Stimulated activated CD8-positive, alpha-beta memory T cell treated with anti-CD3 and anti-CD28 coated beads, Interleukin-15, amount 100 ng/mL, for 1 hour (primary cell): ENCODE results near the gene SLC22A3.
"Not testable (repeated sequence)": the region's sequence is repeated elsewhere in the genome, so short reads cannot be mapped to it uniquely, and the experiment has no call there.

Experiments
- DNase-seq: peaks from one replicate; pipeline ENCODE4 v3.0.0-alpha.2; 2020; ENCODE audit warnings: low read depth

SLC22A3 gene

GRCh38 chr6:160374836-160375560, 26.8 kb downstream of the SLC22A3 start:
- DNase-seq = no peak

DNA sequence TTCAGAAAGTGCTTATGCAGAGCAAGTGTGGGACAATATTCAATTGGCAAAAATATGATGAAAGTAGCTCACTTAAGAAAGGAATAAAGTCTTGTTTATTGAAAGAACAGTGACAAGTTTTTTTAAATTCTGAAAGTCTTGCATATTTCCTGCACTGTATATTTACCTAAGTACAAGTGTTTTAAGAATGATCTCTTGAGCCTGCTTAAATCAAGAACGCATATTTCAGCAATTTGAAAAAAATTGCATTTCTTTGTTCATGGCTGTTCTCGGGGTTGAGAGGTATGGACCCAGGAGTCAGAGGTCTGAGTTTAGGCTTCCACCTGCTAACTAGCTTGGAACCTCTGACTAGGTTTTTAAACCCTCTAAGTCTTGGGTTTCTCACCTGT, 27.4 kb downstream of the SLC22A3 start:
- no peak for DNase-seq

DNA sequence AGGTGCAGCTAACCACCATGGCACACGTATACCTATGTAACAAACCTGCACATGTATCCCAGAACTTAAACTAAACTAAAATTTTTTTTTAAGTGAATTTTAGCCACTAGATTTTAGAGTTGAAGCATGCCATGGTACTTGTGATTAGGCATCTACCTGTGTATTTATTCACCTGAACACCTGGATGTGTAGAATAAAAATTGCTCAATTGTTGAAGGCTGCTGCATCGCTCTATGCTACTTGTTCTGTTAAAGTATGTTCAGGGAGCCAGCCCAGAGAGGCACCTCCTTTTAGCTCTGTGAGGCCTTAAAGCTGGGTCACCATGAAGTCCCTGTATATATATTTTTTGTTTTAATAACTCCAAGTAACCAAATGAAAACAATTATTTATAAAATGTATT, 28.3 kb downstream of the SLC22A3 start:
- DNase-seq = no peak

- no peak for DNase-seq
Measured at GRCh38 chr6:160378218-160378617, 30.0 kb downstream of the SLC22A3 start.

- DNase-seq = no peak
Measured at GRCh38 chr6:160378882-160379281, 30.7 kb downstream of the SLC22A3 start.

- DNase-seq = no peak
Measured at GRCh38 chr6:160379466-160379865, 31.3 kb downstream of the SLC22A3 start.

- DNase-seq = no peak
Measured at GRCh38 chr6:160382946-160383345, 34.8 kb downstream of the SLC22A3 start.

DNA sequence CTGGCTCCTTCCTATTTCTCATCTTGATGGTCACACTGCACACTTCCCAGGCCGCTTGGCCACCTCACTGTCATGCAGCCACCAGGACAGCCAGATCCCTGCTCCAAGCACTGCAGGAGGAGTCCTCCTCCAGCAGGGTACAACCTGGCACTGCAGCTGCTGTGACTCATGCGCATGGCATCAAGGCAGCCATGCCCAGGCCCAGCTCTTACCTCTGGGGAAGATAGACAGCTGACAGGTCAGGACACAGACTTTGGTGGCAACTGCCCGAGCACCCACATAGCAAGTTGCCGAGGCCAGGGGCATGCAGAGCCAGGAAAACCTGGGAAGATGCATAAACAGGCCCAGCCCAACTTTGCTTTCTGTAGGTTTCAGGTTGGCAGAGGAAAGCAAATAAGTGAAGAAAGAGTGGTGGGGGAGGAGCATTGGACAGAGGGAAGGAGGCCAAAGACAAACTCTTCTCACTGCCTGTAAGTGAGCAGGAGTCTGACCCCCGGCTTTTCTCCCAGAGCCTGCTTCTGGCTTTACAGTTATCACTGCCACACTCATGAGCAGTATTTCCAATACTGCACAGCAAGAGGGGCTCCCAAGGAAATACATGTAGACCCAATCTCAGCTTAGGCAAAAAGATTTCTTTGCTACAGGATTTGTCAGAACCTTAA, 38.8 kb downstream of the SLC22A3 start:
- no peak for DNase-seq

DNA sequence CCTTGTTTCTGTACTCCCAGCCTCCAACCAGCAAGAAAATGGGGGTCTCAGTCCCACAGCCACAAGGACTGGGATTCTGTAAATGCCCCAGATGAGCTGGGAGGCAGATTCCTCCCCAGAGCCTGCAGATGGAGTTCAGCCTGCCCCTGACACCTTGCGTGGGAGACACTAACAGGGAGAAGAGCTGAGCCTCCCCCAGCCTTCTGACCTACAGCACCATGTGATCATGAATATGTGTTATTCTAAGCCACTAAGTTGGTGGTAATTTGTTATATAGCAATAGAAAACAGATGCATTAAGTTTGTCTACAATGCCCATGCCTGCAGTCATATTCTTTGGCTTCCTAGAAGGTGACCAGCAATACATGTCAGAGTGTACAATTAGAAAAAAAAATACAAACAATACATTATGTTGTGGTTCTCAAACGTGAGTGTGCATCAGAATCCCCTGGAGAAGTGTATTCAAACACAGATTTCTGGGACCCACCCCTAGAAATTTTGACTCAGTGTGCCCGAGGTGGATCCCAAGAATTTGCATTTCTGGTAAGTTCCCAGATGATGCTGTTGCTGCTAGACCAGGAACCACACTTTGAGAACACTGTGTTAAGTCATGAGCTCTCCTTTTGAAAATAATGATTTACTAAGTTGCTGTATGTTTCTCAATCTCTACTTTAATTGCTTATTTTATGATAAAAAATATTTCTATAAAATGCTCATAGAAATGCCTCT, 39.9 kb downstream of the SLC22A3 start:
- no peak for DNase-seq

DNA sequence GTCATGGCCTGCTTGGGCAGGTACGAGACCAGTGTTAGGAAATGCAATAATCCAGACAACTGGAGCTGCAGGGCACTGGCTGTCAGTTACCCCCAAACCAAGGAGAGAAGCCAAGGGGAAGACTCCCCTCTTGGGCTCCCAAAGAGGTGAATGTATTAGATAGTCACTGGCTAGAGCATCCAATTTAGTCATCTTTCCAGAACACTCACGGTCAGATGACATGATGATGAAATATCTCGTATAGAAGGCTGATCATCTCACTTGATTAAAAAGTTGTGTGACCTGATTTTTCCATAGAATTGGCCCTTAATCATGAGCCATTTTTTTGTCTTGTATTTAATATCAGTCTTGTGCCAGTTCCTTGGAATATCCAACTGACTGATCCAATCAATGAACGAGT, 40.7 kb downstream of the SLC22A3 start:
- DNase-seq = no peak

DNA sequence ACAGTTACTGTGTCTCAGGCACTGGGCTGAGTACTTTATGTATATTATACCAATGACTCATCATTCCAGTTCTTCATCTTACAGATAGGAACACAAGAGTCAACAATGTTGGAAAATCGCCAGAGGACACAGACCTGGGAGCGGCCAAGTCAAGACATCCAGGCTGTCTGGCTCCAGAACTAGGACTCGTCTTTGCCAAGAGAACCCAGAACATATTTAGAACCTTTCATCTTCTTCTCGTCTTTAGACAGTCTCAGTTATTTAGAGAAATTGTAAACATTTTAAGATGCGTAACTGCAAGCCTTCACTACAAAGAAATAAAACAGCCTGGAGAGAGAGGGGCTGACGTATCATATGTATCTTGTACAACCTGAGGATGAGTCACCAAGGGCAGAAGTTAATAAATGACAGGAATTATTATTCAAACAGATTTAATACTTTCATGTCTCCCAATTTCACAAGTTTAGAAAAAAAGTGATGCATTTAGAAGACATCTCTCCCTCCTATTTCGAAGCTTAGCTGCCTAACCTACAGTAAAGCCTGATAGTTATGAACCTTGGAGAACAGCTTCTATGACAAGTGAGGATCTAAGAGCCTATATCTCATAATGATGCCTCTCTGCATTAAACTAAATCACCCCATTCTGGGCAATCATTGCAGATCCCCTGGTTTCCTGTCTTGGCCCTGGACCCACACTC, 43.4 kb downstream of the SLC22A3 start:
- no peak for DNase-seq

GRCh38 chr6:160393442-160393841, 45.3 kb downstream of the SLC22A3 start:
- not testable (repeated sequence) for DNase-seq

GRCh38 chr6:160393891-160394653, 45.9 kb downstream of the SLC22A3 start:
- no peak for DNase-seq

DNA sequence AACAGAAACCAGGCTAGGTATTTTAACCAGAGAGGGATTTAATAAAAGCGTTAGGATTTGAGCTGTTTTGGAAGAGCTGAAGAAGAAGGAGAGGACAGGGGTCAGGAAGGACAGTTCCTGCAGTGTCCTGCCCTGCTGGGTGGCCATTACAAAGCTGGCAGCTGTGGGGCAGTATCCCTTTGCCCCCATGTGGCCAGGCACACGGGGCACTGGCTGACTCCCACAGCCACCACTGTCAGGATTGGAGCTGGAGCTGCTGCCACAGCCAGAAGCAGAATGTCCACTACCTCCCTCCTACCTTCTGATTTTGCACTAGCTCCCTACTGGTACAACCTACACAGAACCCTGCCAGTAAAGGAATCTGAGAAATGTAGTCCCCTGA, 46.5 kb downstream of the SLC22A3 start:
- no peak for DNase-seq

DNA sequence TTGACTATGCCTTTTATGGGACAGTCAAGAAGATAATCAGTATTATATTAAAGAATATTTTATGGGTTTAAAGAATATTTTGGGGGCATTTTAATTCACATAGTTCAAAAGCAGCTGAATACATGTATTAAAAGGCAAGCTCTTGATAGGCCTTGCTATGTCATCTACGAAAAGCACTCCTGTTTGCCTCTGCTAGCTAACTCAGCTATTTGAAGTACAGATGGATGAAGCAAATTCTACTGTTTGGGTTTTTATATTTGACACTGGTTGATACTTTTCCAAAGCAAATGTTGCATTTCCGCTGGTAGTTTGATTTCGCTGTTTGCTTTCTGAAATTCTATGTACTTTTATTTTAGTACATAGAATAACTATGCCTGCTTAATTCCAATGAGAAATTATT, 47.0 kb downstream of the SLC22A3 start:
- DNase-seq = no peak

GRCh38 chr6:160396292-160396691, 48.1 kb downstream of the SLC22A3 start:
- DNase-seq = no peak

DNA sequence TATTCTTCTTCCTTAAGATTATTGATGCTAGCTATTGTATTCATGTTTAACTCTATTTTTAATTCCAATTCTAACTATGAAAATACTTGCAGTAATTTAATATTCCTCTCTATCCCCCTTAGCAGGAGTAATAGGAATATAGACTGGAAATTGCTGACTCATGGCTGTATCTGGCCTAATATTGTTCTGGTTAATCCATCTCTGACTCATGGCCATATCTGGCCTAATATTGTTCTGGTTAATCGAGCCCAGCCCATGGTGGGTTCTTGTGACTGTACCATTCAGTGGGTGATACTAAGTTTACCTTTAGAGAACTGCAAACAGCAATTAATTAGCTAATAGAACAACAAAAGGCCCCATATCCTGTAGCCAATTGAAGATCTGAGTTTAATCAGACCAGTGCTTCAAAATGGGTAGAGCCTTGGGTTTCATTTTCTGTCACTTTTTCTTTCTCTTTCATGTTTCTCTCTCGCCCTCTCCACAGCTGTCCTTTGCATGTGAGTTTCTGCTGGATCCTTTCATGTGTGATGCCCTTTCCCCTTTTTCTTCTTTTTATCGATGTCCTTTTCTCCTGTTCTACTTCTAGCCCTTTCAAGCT, 50.6 kb downstream of the SLC22A3 start:
- no peak for DNase-seq

DNA sequence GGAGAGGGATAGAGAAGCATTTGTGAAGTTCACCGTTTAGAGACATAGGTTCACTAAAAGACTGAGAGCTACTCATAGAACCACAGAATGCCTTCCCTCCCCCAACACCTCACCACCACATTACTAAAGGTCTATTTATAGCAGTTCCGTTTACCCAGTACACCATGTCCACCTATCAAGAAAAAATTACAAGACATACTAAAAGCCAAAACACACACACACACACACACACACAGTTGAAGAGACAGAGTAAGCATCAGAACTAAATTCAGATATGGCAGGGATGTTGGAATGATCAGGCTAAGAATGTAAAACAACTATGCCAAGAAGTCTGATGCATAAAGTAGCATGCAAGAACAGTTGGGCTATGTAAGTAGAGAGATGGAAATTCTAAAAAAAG, 52.3 kb downstream of the SLC22A3 start:
- DNase-seq = no peak

GRCh38 chr6:160408528-160408927, 60.4 kb downstream of the SLC22A3 start:
- DNase-seq = no peak

GRCh38 chr6:160412993-160413392, 64.8 kb downstream of the SLC22A3 start:
- no peak for DNase-seq

DNA sequence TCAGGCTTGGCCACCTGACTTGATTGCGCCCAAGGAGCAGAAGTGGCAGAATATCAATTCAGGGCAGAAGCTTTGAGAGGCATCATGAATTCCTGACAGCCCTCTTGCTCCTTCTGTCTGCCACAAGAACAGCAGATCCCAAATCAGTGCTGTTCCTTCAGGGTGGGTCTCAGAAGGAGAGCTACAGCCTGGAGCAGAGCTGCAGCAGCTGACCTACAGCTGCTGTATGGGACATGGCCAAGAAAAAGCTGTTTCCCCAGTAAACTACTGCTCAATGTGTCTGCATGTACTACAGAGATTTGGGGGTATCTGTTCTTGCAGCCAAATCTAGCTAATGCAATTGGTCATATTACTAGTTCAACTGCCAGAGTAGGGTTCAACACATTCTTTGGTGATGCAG, 69.0 kb downstream of the SLC22A3 start:
- no peak for DNase-seq

GRCh38 chr6:160417550-160417949, 69.4 kb downstream of the SLC22A3 start:
- DNase-seq = no peak
